HG03457 (cell line): Measurements from ENCODE around the gene TNK2.
"Not testable (repeated sequence)": the region's sequence is repeated elsewhere in the genome, so short reads cannot be mapped to it uniquely, and the experiment has no call there.

Experiments
- ATAC-seq: cut with Tn5 transposase; IDR thresholded peaks from one replicate; pipeline ENCODE4 v1.9.1; 2021; ENCODE audit warnings: moderate number of reproducible peaks; ENCODE audit not compliant: unreplicated experiment

Gene TNK2

DNA sequence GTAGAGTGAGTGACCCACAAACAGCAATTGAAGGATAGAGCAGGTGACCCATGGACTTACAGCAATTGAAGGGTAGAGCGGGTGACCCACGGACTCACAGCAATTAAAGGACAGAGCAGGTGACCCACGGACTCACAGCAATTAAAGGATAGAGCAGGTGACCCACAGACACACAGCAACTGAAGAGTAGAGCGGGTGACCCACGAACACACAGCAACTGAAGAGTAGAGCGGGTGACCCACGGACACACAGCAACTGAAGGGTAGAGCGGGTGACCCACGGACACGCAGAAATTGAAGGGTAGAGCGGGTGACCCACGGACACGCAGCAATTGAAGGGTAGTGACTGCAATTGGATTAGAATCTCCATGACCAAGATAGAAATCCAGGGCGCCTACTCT, 9.8 kb upstream of the TNK2 start:
- ATAC-seq: no peak

- ATAC-seq: no peak
Observed at GRCh38 chr3:195916991-195917390, 8.6 kb upstream of the TNK2 start.

GRCh38 chr3:195916291-195916690, 7.9 kb upstream of the TNK2 start:
- no peak for ATAC-seq

DNA sequence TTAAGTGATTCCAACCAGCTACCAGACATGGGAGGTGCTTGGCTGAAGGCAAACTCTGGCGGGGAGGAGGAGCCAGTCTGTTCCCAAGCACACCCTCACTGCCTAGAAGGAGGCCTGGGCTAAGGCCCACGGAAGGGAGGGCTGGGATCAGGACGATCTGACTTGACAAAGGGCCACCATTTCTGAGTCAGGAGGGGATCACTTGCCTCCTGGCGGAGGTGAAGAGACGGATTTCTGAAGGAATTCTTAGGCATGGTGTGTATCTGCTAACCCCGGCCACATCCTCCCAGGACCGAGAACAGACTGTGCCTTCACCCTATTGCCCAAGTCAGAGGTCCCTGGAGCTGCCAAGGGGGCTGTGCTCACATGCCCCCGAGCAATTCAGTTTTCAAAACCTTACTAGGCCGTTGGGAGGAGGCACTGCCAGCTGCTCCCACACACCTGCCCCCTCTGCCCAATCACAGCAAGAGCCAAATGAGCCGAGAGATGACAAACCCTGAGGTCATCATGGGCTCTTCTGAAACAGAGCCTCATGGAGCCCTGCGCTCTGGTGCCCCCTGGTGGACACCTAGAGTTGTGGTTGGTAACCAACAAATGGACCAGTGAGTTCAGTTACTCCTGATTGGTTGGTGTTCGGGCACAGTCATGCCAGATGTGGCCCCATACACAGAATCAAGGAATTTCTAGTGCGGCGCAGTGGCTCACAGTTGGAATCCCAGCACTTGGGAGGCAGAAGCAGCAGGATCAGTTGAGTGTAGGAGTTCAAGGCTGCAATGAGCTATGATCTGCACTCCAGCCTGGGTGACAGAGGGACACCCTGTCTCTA, 6.5 kb upstream of the TNK2 start:
- ATAC-seq: peak; percentile 55

- ATAC-seq: not testable (repeated sequence)
Observed at GRCh38 chr3:195914146-195914545, 5.8 kb upstream of the TNK2 start.

- no peak for ATAC-seq
Observed at GRCh38 chr3:195913382-195913781, 5.0 kb upstream of the TNK2 start.

DNA sequence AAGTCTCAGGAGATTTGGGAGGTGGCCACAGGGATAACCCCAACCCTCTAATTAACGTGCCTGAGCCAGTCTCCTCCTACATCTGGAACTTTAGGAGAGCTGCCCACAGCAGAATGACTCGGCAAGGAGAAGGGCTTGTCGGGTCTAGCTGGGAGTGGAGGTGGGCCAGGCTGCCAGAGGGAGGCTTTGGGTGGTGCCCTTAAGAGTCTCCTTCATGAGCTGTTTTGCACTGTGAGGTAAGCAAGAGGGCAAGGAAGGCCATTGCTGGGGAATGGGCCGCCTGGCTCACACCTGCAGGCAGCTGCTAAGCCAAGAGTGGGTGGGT, 3.6 kb upstream of the TNK2 start:
- no peak for ATAC-seq

DNA sequence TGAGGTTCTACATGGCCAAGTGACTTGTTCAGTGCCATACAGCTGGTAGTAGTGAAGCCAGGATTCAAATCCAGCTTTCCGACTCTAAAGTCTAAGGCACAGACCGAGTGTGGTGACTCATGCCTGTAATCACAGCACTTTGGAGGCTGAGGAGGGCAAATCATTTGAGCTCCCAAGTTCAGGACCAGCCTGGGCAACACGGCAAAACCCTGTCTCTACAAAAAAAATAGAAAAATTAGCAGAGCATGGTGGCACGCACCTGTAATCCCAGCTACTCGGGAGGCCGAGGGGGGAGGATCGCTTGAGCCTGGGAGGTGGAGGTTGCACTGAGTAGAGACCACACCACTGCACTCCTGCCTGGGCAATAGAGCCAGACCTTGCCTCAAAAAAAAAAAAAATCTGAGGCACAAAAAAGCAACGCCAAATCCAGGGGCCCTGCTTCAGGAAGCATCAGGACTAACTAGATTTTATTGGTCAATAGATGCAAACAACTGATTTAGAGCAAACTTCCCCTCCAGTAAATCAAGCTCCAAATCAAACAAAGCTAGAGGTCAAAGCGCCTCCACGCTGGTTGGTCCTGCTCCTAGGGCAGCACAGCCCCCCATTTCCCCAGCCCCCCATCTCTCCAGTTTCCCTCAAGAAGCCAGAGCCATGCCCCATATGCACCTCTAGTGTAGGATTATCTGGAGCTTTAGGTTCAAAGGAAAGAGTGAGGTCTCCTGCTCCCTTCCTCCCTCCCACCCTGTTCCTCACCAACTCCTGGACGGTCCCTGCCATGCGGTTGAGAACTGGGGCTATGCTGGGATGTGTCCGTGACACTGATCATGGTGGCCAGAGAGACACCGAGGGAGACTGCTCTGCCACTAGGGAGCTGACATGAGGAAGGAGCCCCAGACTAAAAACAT, 2.9 kb upstream of the TNK2 start:
- ATAC-seq: no peak

DNA sequence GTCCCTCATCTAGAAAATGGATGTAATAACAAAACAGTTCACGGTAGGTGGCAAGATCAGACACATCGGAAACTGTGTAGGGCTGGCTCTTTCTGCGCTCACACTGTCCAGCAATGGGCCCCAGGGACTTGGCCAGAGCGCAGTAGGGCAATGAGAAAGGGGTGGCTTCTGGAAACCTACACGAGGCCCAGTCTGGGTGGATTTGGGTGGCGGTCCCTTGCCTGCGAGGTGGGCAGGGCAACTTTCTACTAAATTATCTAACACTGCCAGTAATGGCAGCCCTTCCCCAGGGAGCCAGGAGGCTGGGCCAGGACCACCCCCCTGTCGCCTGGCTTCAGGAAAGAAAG, 2.1 kb upstream of the TNK2 start:
- no peak for ATAC-seq

- ATAC-seq: peak; percentile 27
Observed at GRCh38 chr3:195909644-195910498, 1.5 kb upstream of the TNK2 start.

GRCh38 chr3:195908694-195909581, 587 bp upstream of the TNK2 start:
- ATAC-seq: peak; percentile 4

DNA sequence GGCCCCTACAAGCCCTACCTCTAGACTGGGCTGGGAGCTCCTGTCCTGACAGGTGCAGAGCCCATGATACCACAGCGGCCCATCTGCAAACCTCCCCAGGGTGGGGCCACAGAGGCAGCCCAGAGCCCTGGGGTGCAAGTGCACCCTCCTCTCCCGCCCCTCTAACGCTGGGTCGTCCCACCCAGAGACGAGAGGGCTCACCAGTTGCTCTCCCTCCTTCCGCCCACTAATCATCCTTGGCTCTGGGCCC, 742 bp downstream of the TNK2 start:
- ATAC-seq: no peak

GRCh38 chr3:195906865-195907683, 1.3 kb downstream of the TNK2 start:
- ATAC-seq: peak; percentile 30

DNA sequence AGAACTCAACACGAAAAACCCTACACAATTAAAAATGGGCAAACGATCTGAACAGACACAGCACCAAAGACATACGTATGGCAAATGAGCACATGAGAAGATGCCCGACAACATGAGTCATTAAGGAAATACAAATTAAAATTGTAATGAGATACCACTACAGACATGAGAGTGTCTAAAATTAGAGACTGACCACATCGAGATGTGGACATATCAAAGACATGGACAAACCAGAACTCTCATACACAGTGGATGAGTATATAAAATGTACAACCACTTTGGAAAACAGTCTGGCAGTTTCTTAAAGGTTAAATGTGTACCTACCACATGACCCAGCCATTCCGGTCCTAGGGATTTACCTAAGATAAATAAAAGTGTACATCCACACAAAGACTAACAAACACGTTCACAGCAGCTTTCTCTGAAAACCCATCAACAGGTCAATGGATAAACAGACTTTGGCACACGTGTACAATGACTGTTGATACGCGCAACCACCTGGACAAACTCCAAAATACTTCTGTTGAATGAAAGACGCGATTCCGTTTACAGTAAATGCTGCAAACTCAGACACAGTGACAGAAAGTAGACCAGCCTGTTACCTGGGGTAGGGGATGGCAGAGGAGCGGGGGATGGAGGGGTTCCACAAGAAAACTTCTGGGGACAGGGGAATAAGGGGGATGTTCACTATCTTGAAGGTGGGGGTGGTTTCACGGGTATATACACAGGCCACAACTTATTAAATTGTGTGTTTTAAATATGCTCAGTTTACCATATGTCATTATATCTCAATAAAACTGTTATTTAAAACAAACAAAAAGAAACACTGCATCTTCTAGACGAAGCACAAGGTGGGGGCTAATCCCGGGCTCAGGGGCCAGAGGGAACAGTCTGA, 2.1 kb downstream of the TNK2 start:
- no peak for ATAC-seq

- no peak for ATAC-seq
Observed at GRCh38 chr3:195904368-195904767, 4.0 kb downstream of the TNK2 start.

DNA sequence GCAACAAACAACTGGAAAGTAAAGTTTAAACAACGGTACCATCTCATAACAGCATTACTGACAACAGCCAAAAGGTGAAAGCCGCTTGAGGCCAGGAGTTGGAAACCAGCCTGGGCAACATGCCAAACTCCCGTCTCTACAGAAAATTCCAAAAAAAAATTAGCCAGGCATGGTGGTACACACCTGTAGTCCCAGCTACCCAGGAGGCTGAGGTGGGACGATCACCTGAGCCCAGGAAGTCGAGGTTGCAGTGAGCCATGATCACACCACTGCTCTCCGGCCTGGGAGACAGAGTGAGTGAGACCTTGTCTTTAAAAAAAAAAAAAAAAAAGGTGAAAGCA, 4.4 kb downstream of the TNK2 start:
- no peak for ATAC-seq

DNA sequence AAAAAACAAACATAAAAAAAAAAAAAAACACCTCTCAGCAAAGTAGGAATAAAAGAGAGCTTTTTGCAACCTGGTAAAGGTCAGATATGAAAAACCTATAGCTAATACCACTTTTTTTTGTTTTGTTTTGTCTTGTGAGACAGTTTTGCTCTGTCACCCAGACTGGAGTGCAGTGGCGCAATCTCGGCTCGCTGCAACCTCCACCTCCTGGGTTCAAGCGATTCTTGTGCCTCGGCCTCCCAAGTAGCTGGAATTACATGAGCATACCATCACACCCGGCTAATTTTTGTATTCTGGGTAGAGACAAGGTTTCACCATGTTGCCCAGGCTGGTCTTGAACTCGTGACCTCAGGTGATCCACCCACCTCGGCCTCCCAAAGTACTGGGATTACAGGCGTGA, 5.7 kb downstream of the TNK2 start:
- ATAC-seq: not testable (repeated sequence)

- not testable (repeated sequence) for ATAC-seq
Observed at GRCh38 chr3:195901836-195902585, 6.3 kb downstream of the TNK2 start.
